SK-N-SH (cell line): Measurements from ENCODE around the gene ROR2. TPM values are rescaled to one million over a fixed set of nuclear protein-coding genes. Genes with fewer than 3 reads are reported as not detected.

Source experiments
- polyA plus RNA-seq, 3 experiments: library from polyadenylated mRNA; depleted of rRNA; stranded (reverse); fragments of >200 nt; gene quantifications; 2 replicates each; pipeline ENCODE4 v1.2.3, GENCODE V29; 2012
- small RNA-seq, 7 experiments: library from RNA; depleted of rRNA; stranded (forward); fragments of <200 nt; gene quantifications; one replicate each; pipeline ENCODE3, GENCODE V24; 2012

The ROR2 gene
- polyA plus RNA-seq, 1 of the 3 experiments (the other 2 are of a cell fraction): 0.43 TPM

Small RNA genes within 50 kb of the gene (small RNA-seq; reads per million reads assigned to genes)
- gene MIR3910-1: 0 reads per million in 7 experiments

Other genes with a start within 250 kb of the ROR2 start
- gene SPTLC1, start 165.2 kb upstream of the ROR2 start, polyA plus RNA-seq (2012; rRNA removed): 53.9 and 62.0 TPM in 2 replicates